HK-2 (cell line): ENCODE results near the gene ENOPH1.

Experiments used
- DNase-seq: peaks from one replicate; pipeline ENCODE4 v3.0.0-alpha.2; 2018; ENCODE audit not compliant: unreplicated experiment

Gene ENOPH1

GRCh38 chr4:82428526-82428968, 1.8 kb upstream of the ENOPH1 start:
- DNase-seq, result no peak

GRCh38 chr4:82428969-82429727, 1.2 kb upstream of the ENOPH1 start:
- peak; percentile 96 for DNase-seq

GRCh38 chr4:82429728-82430192, 630 bp upstream of the ENOPH1 start:
- no peak for DNase-seq

- no peak for DNase-seq
Measured at GRCh38 chr4:82430964-82431745, 765 bp downstream of the ENOPH1 start.

- DNase-seq, result no peak
Measured at GRCh38 chr4:82431831-82432230, 1.4 kb downstream of the ENOPH1 start.

- no peak for DNase-seq
Measured at GRCh38 chr4:82432596-82432995, 2.2 kb downstream of the ENOPH1 start.

GRCh38 chr4:82433791-82434190, 3.4 kb downstream of the ENOPH1 start:
- no peak for DNase-seq

GRCh38 chr4:82434949-82435348, 4.6 kb downstream of the ENOPH1 start:
- no peak for DNase-seq

- no peak for DNase-seq
Measured at GRCh38 chr4:82436130-82436529, 5.7 kb downstream of the ENOPH1 start.

- no peak for DNase-seq
Measured at GRCh38 chr4:82436780-82437179, 6.4 kb downstream of the ENOPH1 start.

GRCh38 chr4:82437285-82438005, 7.1 kb downstream of the ENOPH1 start:
- DNase-seq, result no peak

- no peak for DNase-seq
Measured at GRCh38 chr4:82439088-82439487, 8.7 kb downstream of the ENOPH1 start.

GRCh38 chr4:82447886-82448285, 17.5 kb downstream of the ENOPH1 start:
- DNase-seq, result no peak

- DNase-seq, result no peak
Measured at GRCh38 chr4:82450966-82451755, 20.8 kb downstream of the ENOPH1 start.

GRCh38 chr4:82452026-82452425, 21.6 kb downstream of the ENOPH1 start:
- DNase-seq, result no peak

GRCh38 chr4:82457266-82457665, 26.9 kb downstream of the ENOPH1 start:
- no peak for DNase-seq

GRCh38 chr4:82458729-82459128, 28.3 kb downstream of the ENOPH1 start:
- no peak for DNase-seq

- no peak for DNase-seq
Measured at GRCh38 chr4:82461710-82462109, 31.3 kb downstream of the ENOPH1 start.

- DNase-seq, result peak; percentile 77
Measured at GRCh38 chr4:82462415-82462831, 32.0 kb downstream of the ENOPH1 start.

- DNase-seq, result no peak
Measured at GRCh38 chr4:82463221-82463620, 32.8 kb downstream of the ENOPH1 start.

- DNase-seq, result no peak
Measured at GRCh38 chr4:82467471-82467870, 37.1 kb downstream of the ENOPH1 start.
